ENCODE data around the gene TMEM255A. TPM values are rescaled to one million over a fixed set of nuclear protein-coding genes. Genes with fewer than 3 reads are reported as not detected.
A peak's percentile ranks its signal among the peaks of the same experiment; 100 is the strongest.

TMEM255A gene
- 1 to 10 TPM; 3.9 to 7.1 (median 6.1) TPM for total RNA-seq

- Histone ChIP-seq H3K4me3 (peak within 1 kb of the TSS; percentile 23 to 55 (median 34)), H3K27me3 (peaks cover 0 to 87% of the 10 kb centered on the region in 2 donors), H3K9me3 (no peaks in the 10 kb centered on the region), H3K27ac (peak within 1 kb of the TSS in 1 of 4 donors; percentile 58), H3K36me3 (no peaks in the 10 kb centered on the region), H3K4me1 (peaks cover 0 to 18% (median 0%) of the 10 kb centered on the region in 4 donors)
- TF ChIP-seq EP300 (IDR thresholded peaks at IDR 0.05) = peak in 1 of 2 donors; percentile 27
- TF ChIP-seq, protein P1, sequence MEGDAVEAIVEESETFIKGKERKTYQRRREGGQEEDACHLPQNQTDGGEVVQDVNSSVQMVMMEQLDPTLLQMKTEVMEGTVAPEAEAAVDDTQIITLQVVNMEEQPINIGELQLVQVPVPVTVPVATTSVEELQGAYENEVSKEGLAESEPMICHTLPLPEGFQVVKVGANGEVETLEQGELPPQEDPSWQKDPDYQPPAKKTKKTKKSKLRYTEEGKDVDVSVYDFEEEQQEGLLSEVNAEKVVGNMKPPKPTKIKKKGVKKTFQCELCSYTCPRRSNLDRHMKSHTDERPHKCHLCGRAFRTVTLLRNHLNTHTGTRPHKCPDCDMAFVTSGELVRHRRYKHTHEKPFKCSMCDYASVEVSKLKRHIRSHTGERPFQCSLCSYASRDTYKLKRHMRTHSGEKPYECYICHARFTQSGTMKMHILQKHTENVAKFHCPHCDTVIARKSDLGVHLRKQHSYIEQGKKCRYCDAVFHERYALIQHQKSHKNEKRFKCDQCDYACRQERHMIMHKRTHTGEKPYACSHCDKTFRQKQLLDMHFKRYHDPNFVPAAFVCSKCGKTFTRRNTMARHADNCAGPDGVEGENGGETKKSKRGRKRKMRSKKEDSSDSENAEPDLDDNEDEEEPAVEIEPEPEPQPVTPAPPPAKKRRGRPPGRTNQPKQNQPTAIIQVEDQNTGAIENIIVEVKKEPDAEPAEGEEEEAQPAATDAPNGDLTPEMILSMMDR (IDR thresholded peaks at IDR 0.05) = no peak
- peak in 1 of 2 donors; percentile 18 for TF ChIP-seq POLR2A (IDR thresholded peaks at IDR 0.05)
- DNase-seq (ENCODE audit: low spot score in 2 of 2) = no peak
- 3 to 44% methylated on average over 13 to 39 of the region's 49 CpGs for WGBS, 2 donors
Observed at GRCh38 chrX:120310861-120311726, at the start of gene TMEM255A. Gene TMEM255A (minus strand): TSS chrX:120311461. CDS start chrX:120311309, 152 bp downstream.

DNA sequence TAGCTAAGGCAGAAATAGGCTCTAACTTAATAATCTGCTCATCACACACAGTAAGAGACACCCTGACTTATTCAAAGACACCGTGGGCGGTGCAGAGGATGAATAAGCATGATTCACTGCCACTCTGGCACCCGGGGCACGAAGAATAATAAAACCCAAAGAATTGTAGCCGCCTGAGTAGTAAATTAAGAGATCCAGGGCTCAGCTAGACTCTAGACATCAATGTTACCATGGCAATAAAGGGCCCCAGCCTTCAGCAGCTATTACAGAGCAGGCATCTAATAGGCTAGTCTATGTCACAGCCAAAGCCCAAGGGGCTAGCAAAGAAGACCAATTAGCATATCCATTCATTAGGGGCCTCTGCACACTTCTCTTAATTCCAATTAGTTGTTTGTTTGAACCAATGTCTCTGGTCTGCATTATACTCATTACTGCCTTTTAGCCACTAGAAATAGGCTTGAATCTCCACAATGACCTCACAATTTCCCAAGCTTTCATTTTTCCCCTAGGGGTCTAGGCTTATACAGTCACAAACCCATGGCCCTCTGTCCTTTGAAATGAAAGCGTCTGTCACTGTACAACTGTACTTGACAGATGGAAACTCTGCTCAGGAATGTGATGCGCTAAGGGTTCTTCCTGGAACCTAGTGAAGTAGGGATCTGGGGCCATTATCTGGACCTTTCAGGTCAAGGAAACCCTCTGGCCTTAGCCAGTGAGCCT, 47.6 kb upstream of the TMEM255A start:
- Histone ChIP-seq H3K27ac (no peak overlapping the region), H3K4me1 (peaks cover 0 to 10% (median 0%) of the 10 kb centered on the region in 4 donors), H3K36me3 (no peaks in the 10 kb centered on the region), H3K4me3 (no peak overlapping the region), H3K9me3 (no peaks in the 10 kb centered on the region), H3K27me3 (no peaks in the 10 kb centered on the region)
- 46 to 56% methylated on average over 7 of the region's 7 CpGs for WGBS, 2 donors
- no peak for DNase-seq (ENCODE audit: low spot score in 2 of 2)
- TF ChIP-seq, protein P1 (IDR thresholded peaks at IDR 0.05) = no peak
- TF ChIP-seq EP300 (IDR thresholded peaks at IDR 0.05) (no peak), POLR2A (IDR thresholded peaks at IDR 0.05) (no peak)

GRCh38 chrX:120357186-120357585, 45.9 kb upstream of the TMEM255A start:
- no peak overlapping the region for H3K4me3 ChIP-seq
- DNase-seq (ENCODE audit: low spot score in 2 of 2) = no peak
- H3K27me3 ChIP-seq = no peaks in the 10 kb centered on the region
- WGBS, 2 donors = 43 to 47% methylated on average over 2 of the region's 2 CpGs
- H3K27ac ChIP-seq = no peak overlapping the region
- no peaks in the 10 kb centered on the region for H3K36me3 ChIP-seq
- peaks cover 0 to 10% (median 0%) of the 10 kb centered on the region in 4 donors for H3K4me1 ChIP-seq
- no peaks in the 10 kb centered on the region for H3K9me3 ChIP-seq
- TF ChIP-seq EP300 (IDR thresholded peaks at IDR 0.05) (no peak), POLR2A (IDR thresholded peaks at IDR 0.05) (no peak)
- TF ChIP-seq, protein P1 (IDR thresholded peaks at IDR 0.05) = no peak

- no peak for TF ChIP-seq POLR2A (IDR thresholded peaks at IDR 0.05)
- TF ChIP-seq, protein P1 (IDR thresholded peaks at IDR 0.05) = no peak
- H3K9me3 ChIP-seq = no peaks in the 10 kb centered on the region
- H3K4me3 ChIP-seq = no peak overlapping the region
- H3K27ac ChIP-seq = no peak overlapping the region
- H3K27me3 ChIP-seq = no peaks in the 10 kb centered on the region
- 67 to 70% methylated on average over 3 of the region's 3 CpGs for WGBS, 2 donors
- H3K36me3 ChIP-seq = no peaks in the 10 kb centered on the region
- H3K4me1 ChIP-seq = peaks cover 0 to 10% (median 0%) of the 10 kb centered on the region in 4 donors
- DNase-seq (ENCODE audit: low spot score in 2 of 2) = no peak
Observed at GRCh38 chrX:120356084-120356483, 44.8 kb upstream of the TMEM255A start.
